Measurements from ENCODE around the gene GPR17.

DNA sequence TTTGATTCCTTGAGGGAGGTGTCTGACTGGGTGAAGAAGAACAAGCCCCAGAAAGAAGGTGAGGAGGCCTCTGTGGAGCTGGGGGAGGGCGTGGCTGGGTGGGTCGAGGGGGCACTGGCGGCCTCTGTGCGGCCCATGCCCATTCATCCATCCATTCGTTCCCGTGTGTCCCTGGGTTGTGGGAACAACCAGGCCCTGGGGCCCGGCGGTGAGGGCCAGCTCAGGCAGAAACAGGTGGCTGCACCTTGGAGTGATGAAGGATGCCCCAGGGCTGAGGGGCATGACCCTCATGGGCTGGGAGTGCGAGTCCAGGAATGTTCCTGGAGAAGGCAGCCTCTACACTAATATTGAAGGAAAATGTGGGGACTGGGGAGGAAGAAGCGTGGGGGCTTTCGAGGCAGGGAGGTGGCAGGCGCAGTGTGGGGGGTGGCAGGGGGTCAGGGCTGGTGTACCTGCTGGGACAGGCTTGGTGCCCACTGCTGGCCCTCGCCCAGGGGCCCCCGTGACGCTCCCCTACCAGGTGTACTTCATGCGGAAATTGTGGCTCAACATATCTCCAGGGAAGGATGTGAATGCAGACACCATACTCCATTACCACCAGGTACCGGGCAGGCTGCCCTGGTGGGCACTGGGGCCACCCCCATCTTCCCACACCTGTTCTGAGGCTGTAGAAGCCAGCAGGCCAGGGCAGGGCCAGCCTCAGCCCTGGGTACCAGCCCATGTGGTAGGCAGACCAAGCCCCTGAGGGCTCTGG lies 11.2 kb upstream of the GPR17 start:
- TF ChIP-seq EZH2 (IDR thresholded peaks at IDR 0.05; ENCODE audit: low read length, missing control alignments) (no peak), CTCF (conservative IDR thresholded peaks at IDR 0.05 in 1 of 2, IDR thresholded peaks at IDR 0.05 in 1 of 2; ENCODE audit: low read depth in 1 of 2, low read length in 2 of 2) (no peak)
